Fibroblast of lung (primary cell): ENCODE results near the gene SLC22A14. TPM values are rescaled to one million over a fixed set of nuclear protein-coding genes. Genes with fewer than 3 reads are reported as not detected.

Experiments
- DNase-seq, 2 donors: peaks; one replicate each; pipeline versions ENCODE4 v3.0.0 to v3.0.0-alpha.2; 2010; ENCODE audit warnings: low read depth in 2 of 2
- H2AFZ ChIP-seq: 2 replicates; pipeline ENCODE4 v1.5.1; 2012; ENCODE audit warnings: low read length, control low read depth, inconsistent platforms
- H3K27ac ChIP-seq: 2 replicates; pipeline ENCODE4 v1.5.1; 2011; ENCODE audit warnings: low read length, control low read depth; ENCODE audit not compliant: insufficient read depth
- H3K27me3 ChIP-seq: 2 replicates; pipeline ENCODE4 v1.5.1; 2011; ENCODE audit warnings: mild to moderate bottlenecking, low read length; ENCODE audit not compliant: control insufficient read depth, insufficient read depth
- H3K36me3 ChIP-seq: 2 replicates; pipeline ENCODE4 v1.5.1; 2011; ENCODE audit warnings: low read length; ENCODE audit not compliant: control insufficient read depth, insufficient read depth
- H3K4me1 ChIP-seq: 2 replicates; pipeline ENCODE4 v1.5.1; 2011; ENCODE audit warnings: low read length; ENCODE audit not compliant: control insufficient read depth, insufficient read depth; ENCODE audit errors: extremely low read depth
- H3K4me2 ChIP-seq: 2 replicates; pipeline ENCODE4 v1.5.1; 2011; ENCODE audit warnings: low read length, control low read depth; ENCODE audit not compliant: insufficient read depth; ENCODE audit errors: extremely low read depth
- H3K4me3 ChIP-seq, 4 experiments: fragments of 200-600 bp in 1 of 4; sonication (generic) in 1 of 4; replicated peaks in 1 of 4; 2 replicates each; pipeline ENCODE4 v1.5.1; 2011 to 2016; ENCODE audit warnings: low read length in 4 of 4, low read depth in 3 of 4, mild to moderate bottlenecking in 3 of 4, control low read depth in 2 of 4, inconsistent platforms in 1 of 4, mixed read lengths in 1 of 4; ENCODE audit not compliant: insufficient read depth in 1 of 4; ENCODE audit errors: control extremely low read depth in 1 of 4
- H3K79me2 ChIP-seq: 2 replicates; pipeline ENCODE4 v1.5.1; 2012; ENCODE audit warnings: mild to moderate bottlenecking, low read length, inconsistent platforms; ENCODE audit not compliant: control insufficient read depth, insufficient read depth
- H3K9ac ChIP-seq: 2 replicates; pipeline ENCODE4 v1.5.1; 2011; ENCODE audit warnings: mild to moderate bottlenecking, low read length, control low read depth; ENCODE audit not compliant: insufficient read depth
- H3K9me3 ChIP-seq: 2 replicates; pipeline ENCODE4 v1.5.1; 2012; ENCODE audit warnings: low read depth, low read length; ENCODE audit not compliant: control insufficient read depth, insufficient read depth
- H4K20me1 ChIP-seq: 2 replicates; pipeline ENCODE4 v1.5.1; 2011; ENCODE audit warnings: low read length; ENCODE audit not compliant: control insufficient read depth, insufficient read depth; ENCODE audit errors: extremely low read depth
- EZH2 ChIP-seq: IDR thresholded peaks from 2 replicates; pipeline ENCODE4 v1.5.1; 2012; ENCODE audit warnings: low read length, control low read depth, mild to moderate bottlenecking; ENCODE audit errors: missing control alignments
- polyA minus RNA-seq: library from RNA; depleted of rRNA, polyadenylated mRNA; stranded (reverse); fragments of >200 nt; gene quantifications from 2 replicates; pipeline ENCODE4 v1.2.3, GENCODE V29; 2011; ENCODE audit warnings: low replicate concordance
- polyA plus RNA-seq, 2 donors: library from polyadenylated mRNA; depleted of rRNA in 1 of 2; stranded (reverse) in 1 of 2; unstranded in 1 of 2; fragments of >200 nt; gene quantifications; 2 replicates each; pipeline ENCODE4 v1.2.1, GENCODE V29; 2011 to 2012; ENCODE audit warnings: missing spikeins in 1 of 2
- total RNA-seq: library from RNA; depleted of rRNA; stranded (reverse); fragments of >200 nt; gene quantifications from 2 replicates; pipeline ENCODE4 v1.2.1, GENCODE V29; 2014
- TF ChIP-seq, protein P1 (sequence below), 2 donors: IDR thresholded peaks in 1 of 2; conservative IDR thresholded peaks in 1 of 2; 1 replicate in 1 of 2; 2 replicates in 1 of 2; pipeline ENCODE4 v1.5.1; 2011 to 2012; ENCODE audit warnings: low read length in 2 of 2, control low read depth in 1 of 2, inconsistent platforms in 1 of 2, low read depth in 1 of 2, mild to moderate bottlenecking in 1 of 2

Gene SLC22A14, protein sequence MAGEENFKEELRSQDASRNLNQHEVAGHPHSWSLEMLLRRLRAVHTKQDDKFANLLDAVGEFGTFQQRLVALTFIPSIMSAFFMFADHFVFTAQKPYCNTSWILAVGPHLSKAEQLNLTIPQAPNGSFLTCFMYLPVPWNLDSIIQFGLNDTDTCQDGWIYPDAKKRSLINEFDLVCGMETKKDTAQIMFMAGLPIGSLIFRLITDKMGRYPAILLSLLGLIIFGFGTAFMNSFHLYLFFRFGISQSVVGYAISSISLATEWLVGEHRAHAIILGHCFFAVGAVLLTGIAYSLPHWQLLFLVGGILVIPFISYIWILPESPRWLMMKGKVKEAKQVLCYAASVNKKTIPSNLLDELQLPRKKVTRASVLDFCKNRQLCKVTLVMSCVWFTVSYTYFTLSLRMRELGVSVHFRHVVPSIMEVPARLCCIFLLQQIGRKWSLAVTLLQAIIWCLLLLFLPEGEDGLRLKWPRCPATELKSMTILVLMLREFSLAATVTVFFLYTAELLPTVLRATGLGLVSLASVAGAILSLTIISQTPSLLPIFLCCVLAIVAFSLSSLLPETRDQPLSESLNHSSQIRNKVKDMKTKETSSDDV
- total RNA-seq (under 0.01 and 0.17 TPM in 2 replicates), polyA plus RNA-seq (0.05 TPM in 1 of 2 replicates, not detected in the other), polyA minus RNA-seq (0.82 TPM in 1 of 2 replicates, not detected in the other)
- polyA plus RNA-seq (2012), result 0.06 TPM in 1 of 2 replicates, not detected in the other

DNA sequence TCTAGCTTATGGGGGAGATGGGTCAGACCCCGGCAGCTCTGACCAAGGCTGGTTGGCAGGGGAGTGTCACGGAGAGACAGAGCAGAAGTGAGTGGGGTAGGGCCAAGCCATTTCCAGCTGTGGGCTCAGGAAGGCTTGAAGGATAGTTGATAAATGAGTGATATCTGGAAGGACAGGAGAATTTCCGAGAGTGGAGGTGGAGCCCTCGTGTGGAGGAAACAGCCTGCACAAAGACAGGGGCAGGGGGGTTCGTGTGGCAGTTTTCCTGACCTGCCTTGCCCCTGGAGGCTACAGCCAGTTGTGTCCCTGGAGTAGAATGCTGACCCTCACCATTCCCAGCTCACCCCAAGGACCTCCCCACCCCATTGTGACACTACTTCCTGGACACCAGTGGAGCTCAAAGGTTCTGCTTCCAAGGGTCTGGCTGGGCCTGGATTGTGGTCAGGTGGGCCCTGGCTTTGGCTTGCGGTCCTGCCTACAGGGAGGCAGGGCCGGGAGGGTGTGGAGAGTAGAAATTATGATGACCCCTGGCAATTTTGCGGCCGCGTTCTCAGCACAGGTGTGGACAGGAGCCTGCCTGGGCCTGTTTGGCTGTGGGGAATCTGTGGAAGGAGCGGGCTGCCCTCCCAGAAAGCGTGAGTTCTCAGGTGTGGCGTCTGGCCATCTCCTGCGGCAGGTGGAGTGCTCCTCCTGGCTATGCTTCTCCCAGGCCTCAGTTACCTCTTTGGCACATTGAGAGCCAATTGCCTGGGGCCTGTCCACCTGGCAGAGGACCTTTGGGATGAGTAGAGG is at the start of gene SLC22A14:
Gene SLC22A14 (plus strand): TSS at position 400 of the 792 bp plus-strand sequence. CDS start 23,733 bp downstream, outside the sequence.
- Histone ChIP-seq H3K9me3 (no peaks in the 10 kb centered on the region), H4K20me1 (no peaks in the 10 kb centered on the region), H3K4me1 (peaks cover 3% of the 10 kb centered on the region), H3K9ac (no peak within 1 kb of the TSS), H3K36me3 (no peaks in the 10 kb centered on the region), H3K27me3 (no peaks in the 10 kb centered on the region), H3K4me3 (no peak within 1 kb of the TSS), H2AFZ (no peak within 1 kb of the TSS), H3K4me2 (no peak within 1 kb of the TSS), H3K79me2 (no peaks in the 10 kb centered on the region), H3K27ac (no peak within 1 kb of the TSS)
- TF ChIP-seq EZH2, result no peak
- TF ChIP-seq, protein P1, sequence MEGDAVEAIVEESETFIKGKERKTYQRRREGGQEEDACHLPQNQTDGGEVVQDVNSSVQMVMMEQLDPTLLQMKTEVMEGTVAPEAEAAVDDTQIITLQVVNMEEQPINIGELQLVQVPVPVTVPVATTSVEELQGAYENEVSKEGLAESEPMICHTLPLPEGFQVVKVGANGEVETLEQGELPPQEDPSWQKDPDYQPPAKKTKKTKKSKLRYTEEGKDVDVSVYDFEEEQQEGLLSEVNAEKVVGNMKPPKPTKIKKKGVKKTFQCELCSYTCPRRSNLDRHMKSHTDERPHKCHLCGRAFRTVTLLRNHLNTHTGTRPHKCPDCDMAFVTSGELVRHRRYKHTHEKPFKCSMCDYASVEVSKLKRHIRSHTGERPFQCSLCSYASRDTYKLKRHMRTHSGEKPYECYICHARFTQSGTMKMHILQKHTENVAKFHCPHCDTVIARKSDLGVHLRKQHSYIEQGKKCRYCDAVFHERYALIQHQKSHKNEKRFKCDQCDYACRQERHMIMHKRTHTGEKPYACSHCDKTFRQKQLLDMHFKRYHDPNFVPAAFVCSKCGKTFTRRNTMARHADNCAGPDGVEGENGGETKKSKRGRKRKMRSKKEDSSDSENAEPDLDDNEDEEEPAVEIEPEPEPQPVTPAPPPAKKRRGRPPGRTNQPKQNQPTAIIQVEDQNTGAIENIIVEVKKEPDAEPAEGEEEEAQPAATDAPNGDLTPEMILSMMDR (conservative IDR thresholded peaks at IDR 0.05 in 1 of 2, IDR thresholded peaks at IDR 0.05 in 1 of 2; ENCODE audit: low read depth in 1 of 2, low read length in 2 of 2), result peak in 1 of 2 donors; percentile 4
- DNase-seq, result no peak

DNA sequence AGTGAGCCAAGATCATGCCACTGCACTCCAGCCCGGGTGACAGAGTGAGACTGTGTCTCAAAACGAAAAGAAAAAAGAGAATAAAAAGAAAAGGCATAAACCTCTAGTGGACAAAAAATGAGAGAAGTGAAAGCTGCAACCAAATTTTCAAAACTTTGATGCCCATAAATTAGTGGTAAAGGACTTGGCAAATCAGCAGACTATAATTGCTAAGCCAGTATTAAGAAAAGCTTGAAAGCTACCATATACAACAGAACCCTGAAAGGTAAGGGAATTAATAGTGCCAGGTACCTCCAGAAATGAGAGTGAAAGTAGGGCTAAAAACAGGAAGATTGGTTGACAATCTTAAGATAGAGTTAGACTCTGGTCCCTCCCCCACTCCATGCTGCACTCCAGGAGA is 49.4 kb upstream of the SLC22A14 start:
- Histone ChIP-seq H3K4me1 (peaks cover 4% of the 10 kb centered on the region), H2AFZ (no peak overlapping the region), H3K27ac (no peak overlapping the region), H3K4me2 (no peak overlapping the region), H3K79me2 (peaks cover 2% of the 10 kb centered on the region), H3K4me3 (no peak overlapping the region), H3K27me3 (no peaks in the 10 kb centered on the region), H3K9me3 (no peaks in the 10 kb centered on the region), H3K36me3 (peaks cover 2% of the 10 kb centered on the region), H3K9ac (no peak overlapping the region), H4K20me1 (no peaks in the 10 kb centered on the region)
- DNase-seq, result no peak
- no peak for TF ChIP-seq EZH2
- TF ChIP-seq, protein P1 (conservative IDR thresholded peaks at IDR 0.05 in 1 of 2, IDR thresholded peaks at IDR 0.05 in 1 of 2; ENCODE audit: low read depth in 1 of 2, low read length in 2 of 2), result no peak

DNA sequence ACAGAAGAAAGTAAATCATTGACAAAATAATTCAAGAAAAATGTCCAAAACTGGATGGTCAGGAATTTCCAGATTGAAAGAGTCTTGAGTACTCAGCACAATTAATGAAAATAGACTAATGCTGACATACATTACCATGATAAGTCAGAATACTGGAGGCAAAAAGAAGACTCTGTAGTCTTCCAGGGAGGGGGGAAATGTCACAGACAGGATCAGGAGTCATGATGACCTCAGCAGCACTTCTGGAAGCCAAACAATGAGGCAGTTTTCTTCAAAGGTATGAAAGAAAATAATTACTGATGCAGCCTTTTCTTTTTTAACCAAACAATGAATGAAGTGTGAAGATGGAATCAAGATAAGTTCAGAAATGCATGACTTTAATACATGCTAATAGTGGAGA is 46.6 kb upstream of the SLC22A14 start:
- no peaks in the 10 kb centered on the region for H3K9me3 ChIP-seq
- no peak overlapping the region for H3K9ac ChIP-seq
- DNase-seq, result no peak
- no peak overlapping the region for H2AFZ ChIP-seq
- H3K79me2 ChIP-seq, result no peaks in the 10 kb centered on the region
- peaks cover 2% of the 10 kb centered on the region for H3K36me3 ChIP-seq
- H3K4me3 ChIP-seq, result no peak overlapping the region
- H3K4me2 ChIP-seq, result no peak overlapping the region
- TF ChIP-seq, protein P1 (conservative IDR thresholded peaks at IDR 0.05 in 1 of 2, IDR thresholded peaks at IDR 0.05 in 1 of 2; ENCODE audit: low read depth in 1 of 2, low read length in 2 of 2), result no peak
- TF ChIP-seq EZH2, result no peak
- no peaks in the 10 kb centered on the region for H4K20me1 ChIP-seq
- H3K27ac ChIP-seq, result no peak overlapping the region
- no peaks in the 10 kb centered on the region for H3K27me3 ChIP-seq
- no peaks in the 10 kb centered on the region for H3K4me1 ChIP-seq
